ENCODE data around the gene TPX2. TPM values are rescaled to one million over a fixed set of nuclear protein-coding genes. Genes with fewer than 3 reads are reported as not detected.

TPX2 gene
- polyA plus RNA-seq, 2 of the 4 experiments (the other 2 are of a cell fraction), result 92.9 TPM

DNA sequence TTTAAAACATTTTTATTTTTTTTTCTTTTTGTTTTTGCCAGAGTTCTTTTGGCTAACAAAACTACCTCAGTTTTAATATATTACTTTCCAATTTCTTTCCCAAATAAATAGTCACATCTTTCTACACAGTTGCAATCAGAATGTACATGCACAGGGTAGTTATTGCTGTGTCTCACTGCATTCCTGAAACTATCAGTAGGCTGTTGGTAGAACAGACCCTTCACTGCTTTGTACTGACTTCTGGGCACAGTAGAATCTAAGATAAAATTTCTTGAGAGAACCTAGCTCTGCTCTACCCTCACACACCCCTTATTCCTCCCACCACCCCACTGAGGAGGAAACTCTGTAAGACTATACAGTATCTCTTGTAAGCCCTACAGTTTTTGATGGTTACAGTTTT, 19.9 kb downstream of the TPX2 start:
- CTCF ChIA-PET, result interaction anchor here (0.7 to 3.4 kb wide), 2 partner anchors 35 to 44 kb away, joined by 3 to 14 read pairs; no protein-coding TSS in a partner anchor

DNA sequence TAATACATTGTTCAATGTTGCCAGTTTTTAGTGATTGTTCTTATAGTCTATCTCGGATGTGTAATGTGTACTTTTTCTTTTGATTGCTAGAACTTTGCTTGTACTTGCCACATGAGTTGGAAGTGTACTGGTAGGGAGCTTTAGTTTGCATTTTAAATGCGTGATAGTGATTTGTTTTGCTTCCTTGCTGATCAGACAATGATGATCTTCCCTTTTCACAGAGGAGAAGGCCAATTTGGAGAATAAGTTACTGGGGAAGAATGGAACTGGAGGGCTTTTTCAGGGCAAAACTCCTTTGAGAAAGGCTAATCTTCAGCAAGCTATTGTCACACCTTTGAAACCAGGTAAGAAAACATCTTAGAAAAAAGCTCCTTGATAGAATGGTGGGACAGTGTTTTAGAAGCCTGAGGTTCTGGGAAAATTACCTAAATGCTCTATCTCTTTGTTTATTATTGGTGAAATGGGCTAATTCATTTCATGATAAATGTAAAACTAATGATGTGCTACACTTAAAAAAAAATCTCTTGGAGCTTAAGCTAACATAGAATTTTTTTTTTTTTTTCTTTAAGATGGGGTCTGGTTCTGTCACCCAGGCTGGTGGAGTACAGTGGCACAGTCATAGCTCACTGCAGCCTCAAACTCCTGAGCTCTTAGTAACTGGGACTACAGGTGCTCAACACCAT, 20.9 kb downstream of the TPX2 start:
- no peak for FAIRE-seq
- CTCF ChIA-PET, result interaction anchor here (1.0 to 3.4 kb wide), 5 partner anchors 11 to 300 kb away, joined by 3 to 14 read pairs (median 5); no protein-coding TSS in a partner anchor
- 91% methylated on average over 2 of the region's 2 CpGs for WGBS (ENCODE audit: missing lambda C conversion rate)
- no peak for TF ChIP-seq CHD4 (IDR thresholded peaks at IDR 0.05; ENCODE audit: borderline replicate concordance)
- TF ChIP-seq, protein P1, sequence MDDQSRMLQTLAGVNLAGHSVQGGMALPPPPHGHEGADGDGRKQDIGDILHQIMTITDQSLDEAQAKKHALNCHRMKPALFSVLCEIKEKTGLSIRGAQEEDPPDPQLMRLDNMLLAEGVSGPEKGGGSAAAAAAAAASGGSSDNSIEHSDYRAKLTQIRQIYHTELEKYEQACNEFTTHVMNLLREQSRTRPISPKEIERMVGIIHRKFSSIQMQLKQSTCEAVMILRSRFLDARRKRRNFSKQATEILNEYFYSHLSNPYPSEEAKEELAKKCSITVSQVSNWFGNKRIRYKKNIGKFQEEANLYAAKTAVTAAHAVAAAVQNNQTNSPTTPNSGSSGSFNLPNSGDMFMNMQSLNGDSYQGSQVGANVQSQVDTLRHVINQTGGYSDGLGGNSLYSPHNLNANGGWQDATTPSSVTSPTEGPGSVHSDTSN (IDR thresholded peaks at IDR 0.05), result no peak
- TF ChIP-seq, protein P2, sequence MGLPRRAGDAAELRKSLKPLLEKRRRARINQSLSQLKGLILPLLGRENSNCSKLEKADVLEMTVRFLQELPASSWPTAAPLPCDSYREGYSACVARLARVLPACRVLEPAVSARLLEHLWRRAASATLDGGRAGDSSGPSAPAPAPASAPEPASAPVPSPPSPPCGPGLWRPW (IDR thresholded peaks at IDR 0.05), result no peak
- no peak for TF ChIP-seq SREBF2 (IDR thresholded peaks at IDR 0.05)
- TF ChIP-seq, protein P3, sequence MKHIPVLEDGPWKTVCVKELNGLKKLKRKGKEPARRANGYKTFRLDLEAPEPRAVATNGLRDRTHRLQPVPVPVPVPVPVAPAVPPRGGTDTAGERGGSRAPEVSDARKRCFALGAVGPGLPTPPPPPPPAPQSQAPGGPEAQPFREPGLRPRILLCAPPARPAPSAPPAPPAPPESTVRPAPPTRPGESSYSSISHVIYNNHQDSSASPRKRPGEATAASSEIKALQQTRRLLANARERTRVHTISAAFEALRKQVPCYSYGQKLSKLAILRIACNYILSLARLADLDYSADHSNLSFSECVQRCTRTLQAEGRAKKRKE (CRISPR knock-in tag; IDR thresholded peaks at IDR 0.05; ENCODE audit: low read depth), result no peak
- no peak for TF ChIP-seq JUN (IDR thresholded peaks at IDR 0.05)
- no peak for TF ChIP-seq HOXB5 (CRISPR knock-in tag; IDR thresholded peaks at IDR 0.05)
- TF ChIP-seq ZSCAN20 (CRISPR knock-in tag; IDR thresholded peaks at IDR 0.05), result no peak
- TF ChIP-seq ZFP36 (IDR thresholded peaks at IDR 0.05; ENCODE audit: borderline replicate concordance, partially characterized antibody), result no peak
- no peak for TF ChIP-seq NFE2L2 (conservative IDR thresholded peaks at IDR 0.05; ENCODE audit: low read length)
- TF ChIP-seq HOXA7 (CRISPR knock-in tag; IDR thresholded peaks at IDR 0.05), result no peak
- TF ChIP-seq, protein P4, sequence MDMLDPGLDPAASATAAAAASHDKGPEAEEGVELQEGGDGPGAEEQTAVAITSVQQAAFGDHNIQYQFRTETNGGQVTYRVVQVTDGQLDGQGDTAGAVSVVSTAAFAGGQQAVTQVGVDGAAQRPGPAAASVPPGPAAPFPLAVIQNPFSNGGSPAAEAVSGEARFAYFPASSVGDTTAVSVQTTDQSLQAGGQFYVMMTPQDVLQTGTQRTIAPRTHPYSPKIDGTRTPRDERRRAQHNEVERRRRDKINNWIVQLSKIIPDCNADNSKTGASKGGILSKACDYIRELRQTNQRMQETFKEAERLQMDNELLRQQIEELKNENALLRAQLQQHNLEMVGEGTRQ (IDR thresholded peaks at IDR 0.05), result no peak

More for the DNA sequence above, 19.9 kb downstream of the TPX2 start:
- peaks cover 6% of the 10 kb centered on the region; the same call in 1 of the 3 replicates for H3K4me1 ChIP-seq
- no peak for FAIRE-seq
- TF ChIP-seq, protein P1 (IDR thresholded peaks at IDR 0.05), result no peak
- no peak for TF ChIP-seq EHMT2 (IDR thresholded peaks at IDR 0.05; ENCODE audit: low read depth)
- no peak for TF ChIP-seq NFE2L2 (conservative IDR thresholded peaks at IDR 0.05; ENCODE audit: low read length)
- TF ChIP-seq SMC3 (IDR thresholded peaks at IDR 0.05), result no peak
- TF ChIP-seq, protein P5, sequence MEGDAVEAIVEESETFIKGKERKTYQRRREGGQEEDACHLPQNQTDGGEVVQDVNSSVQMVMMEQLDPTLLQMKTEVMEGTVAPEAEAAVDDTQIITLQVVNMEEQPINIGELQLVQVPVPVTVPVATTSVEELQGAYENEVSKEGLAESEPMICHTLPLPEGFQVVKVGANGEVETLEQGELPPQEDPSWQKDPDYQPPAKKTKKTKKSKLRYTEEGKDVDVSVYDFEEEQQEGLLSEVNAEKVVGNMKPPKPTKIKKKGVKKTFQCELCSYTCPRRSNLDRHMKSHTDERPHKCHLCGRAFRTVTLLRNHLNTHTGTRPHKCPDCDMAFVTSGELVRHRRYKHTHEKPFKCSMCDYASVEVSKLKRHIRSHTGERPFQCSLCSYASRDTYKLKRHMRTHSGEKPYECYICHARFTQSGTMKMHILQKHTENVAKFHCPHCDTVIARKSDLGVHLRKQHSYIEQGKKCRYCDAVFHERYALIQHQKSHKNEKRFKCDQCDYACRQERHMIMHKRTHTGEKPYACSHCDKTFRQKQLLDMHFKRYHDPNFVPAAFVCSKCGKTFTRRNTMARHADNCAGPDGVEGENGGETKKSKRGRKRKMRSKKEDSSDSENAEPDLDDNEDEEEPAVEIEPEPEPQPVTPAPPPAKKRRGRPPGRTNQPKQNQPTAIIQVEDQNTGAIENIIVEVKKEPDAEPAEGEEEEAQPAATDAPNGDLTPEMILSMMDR (IDR thresholded peaks at IDR 0.05), result no peak
- TF ChIP-seq HDAC2 (IDR thresholded peaks at IDR 0.05), result no peak
- TF ChIP-seq, protein P4 (IDR thresholded peaks at IDR 0.05), result no peak
- TF ChIP-seq CBX8 (IDR thresholded peaks at IDR 0.05), result no peak
- no peak for TF ChIP-seq SREBF2 (IDR thresholded peaks at IDR 0.05)
- TF ChIP-seq RCOR1 (IDR thresholded peaks at IDR 0.05; ENCODE audit: low read depth, low read length), result no peak
- TF ChIP-seq, protein P6, sequence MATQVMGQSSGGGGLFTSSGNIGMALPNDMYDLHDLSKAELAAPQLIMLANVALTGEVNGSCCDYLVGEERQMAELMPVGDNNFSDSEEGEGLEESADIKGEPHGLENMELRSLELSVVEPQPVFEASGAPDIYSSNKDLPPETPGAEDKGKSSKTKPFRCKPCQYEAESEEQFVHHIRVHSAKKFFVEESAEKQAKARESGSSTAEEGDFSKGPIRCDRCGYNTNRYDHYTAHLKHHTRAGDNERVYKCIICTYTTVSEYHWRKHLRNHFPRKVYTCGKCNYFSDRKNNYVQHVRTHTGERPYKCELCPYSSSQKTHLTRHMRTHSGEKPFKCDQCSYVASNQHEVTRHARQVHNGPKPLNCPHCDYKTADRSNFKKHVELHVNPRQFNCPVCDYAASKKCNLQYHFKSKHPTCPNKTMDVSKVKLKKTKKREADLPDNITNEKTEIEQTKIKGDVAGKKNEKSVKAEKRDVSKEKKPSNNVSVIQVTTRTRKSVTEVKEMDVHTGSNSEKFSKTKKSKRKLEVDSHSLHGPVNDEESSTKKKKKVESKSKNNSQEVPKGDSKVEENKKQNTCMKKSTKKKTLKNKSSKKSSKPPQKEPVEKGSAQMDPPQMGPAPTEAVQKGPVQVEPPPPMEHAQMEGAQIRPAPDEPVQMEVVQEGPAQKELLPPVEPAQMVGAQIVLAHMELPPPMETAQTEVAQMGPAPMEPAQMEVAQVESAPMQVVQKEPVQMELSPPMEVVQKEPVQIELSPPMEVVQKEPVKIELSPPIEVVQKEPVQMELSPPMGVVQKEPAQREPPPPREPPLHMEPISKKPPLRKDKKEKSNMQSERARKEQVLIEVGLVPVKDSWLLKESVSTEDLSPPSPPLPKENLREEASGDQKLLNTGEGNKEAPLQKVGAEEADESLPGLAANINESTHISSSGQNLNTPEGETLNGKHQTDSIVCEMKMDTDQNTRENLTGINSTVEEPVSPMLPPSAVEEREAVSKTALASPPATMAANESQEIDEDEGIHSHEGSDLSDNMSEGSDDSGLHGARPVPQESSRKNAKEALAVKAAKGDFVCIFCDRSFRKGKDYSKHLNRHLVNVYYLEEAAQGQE (IDR thresholded peaks at IDR 0.05), result no peak
- no peak for TF ChIP-seq RFX5 (IDR thresholded peaks at IDR 0.05)
- no peak for TF ChIP-seq ZC3H11A (IDR thresholded peaks at IDR 0.05)
- TF ChIP-seq RARB (CRISPR knock-in tag; IDR thresholded peaks at IDR 0.05), result no peak
- TF ChIP-seq HOXB13 (CRISPR knock-in tag; IDR thresholded peaks at IDR 0.05; ENCODE audit: low read depth), result no peak
- TF ChIP-seq EP300 (IDR thresholded peaks at IDR 0.05), result no peak
- TF ChIP-seq TP53 (CRISPR knock-in tag; IDR thresholded peaks at IDR 0.05), result no peak
- no peak for TF ChIP-seq JUN (IDR thresholded peaks at IDR 0.05)
- H3K4me2 ChIP-seq, result no peak overlapping the region
- no peaks in the 10 kb centered on the region for H3K9me3 ChIP-seq
- POLR2A ChIA-PET, result no interaction called here
- no peak overlapping the region for H3K27ac ChIP-seq
- ATAC-seq, result no peak
- DNase-seq (ENCODE audit: low read depth in 1 of 2, low spot score in 1 of 2), result no peak
- H3K4me3 ChIP-seq, result no peak overlapping the region

More for the DNA sequence above, 20.9 kb downstream of the TPX2 start:
- no peak for ATAC-seq
- POLR2A ChIA-PET, result interaction anchor here (0.6 to 1.7 kb wide), 2 partner anchors 9 to 21 kb away, joined by 3 to 8 read pairs; partner anchors contain the start of gene TPX2
- 0 out of 6 replicates have a peak overlapping the region, but pooled peaks of 1 of the 2 experiments have one; percentile 2 for H3K27ac ChIP-seq
- H3K4me3 ChIP-seq, result no peak overlapping the region
- DNase-seq (ENCODE audit: low read depth in 1 of 2, low spot score in 1 of 2), result no peak
- no peak overlapping the region for H3K4me2 ChIP-seq
- H3K9me3 ChIP-seq, result no peaks in the 10 kb centered on the region
- peaks cover 6% of the 10 kb centered on the region; the same call in 1 of the 3 replicates for H3K4me1 ChIP-seq
